ENCODE results near the gene PRDM5. TPM values are rescaled to one million over a fixed set of nuclear protein-coding genes. Genes with fewer than 3 reads are reported as not detected.

The PRDM5 gene
- total and polyA plus RNA-seq, 2 donors (not counting 1 experiment from before 2014, with no cell fraction given) = 8.6 to 19.0 TPM

- TF ChIP-seq EZH2 (IDR thresholded peaks at IDR 0.05; ENCODE audit: low read length, missing control alignments) = no peak
- no peak for TF ChIP-seq CTCF (conservative IDR thresholded peaks at IDR 0.05 in 1 of 2, IDR thresholded peaks at IDR 0.05 in 1 of 2; ENCODE audit: low read depth in 1 of 2, low read length in 2 of 2)
- no peaks in the 10 kb centered on the region for H4K20me1 ChIP-seq (ENCODE audit: control insufficient read depth, extremely low read depth, insufficient read depth, low read length)
- H3K36me3 ChIP-seq (ENCODE audit: control insufficient read depth, insufficient read depth, low read length) = no peaks in the 10 kb centered on the region
- no peaks in the 10 kb centered on the region for H3K79me2 ChIP-seq (ENCODE audit: control insufficient read depth, insufficient read depth, low read length)
- H3K27ac ChIP-seq (ENCODE audit: insufficient read depth, low read length) = no peak overlapping the region
- H3K9ac ChIP-seq (ENCODE audit: insufficient read depth, low read length) = no peak overlapping the region
- no peak overlapping the region for H3K4me3 ChIP-seq (replicated peaks in 1 of 4; ENCODE audit: control extremely low read depth in 1 of 4, insufficient read depth in 1 of 4, low read depth in 3 of 4, low read length in 4 of 4)
- H2AFZ ChIP-seq (ENCODE audit: low read length) = no peak overlapping the region
- no peaks in the 10 kb centered on the region for H3K4me1 ChIP-seq (ENCODE audit: control insufficient read depth, extremely low read depth, insufficient read depth, low read length)
- no peak overlapping the region for H3K4me2 ChIP-seq (ENCODE audit: extremely low read depth, insufficient read depth, low read length)
- DNase-seq (ENCODE audit: low read depth in 2 of 2) = no peak
- H3K27me3 ChIP-seq (ENCODE audit: control insufficient read depth, insufficient read depth, low read length) = no peaks in the 10 kb centered on the region
- H3K9me3 ChIP-seq (ENCODE audit: control insufficient read depth, insufficient read depth, low read depth, low read length) = no peaks in the 10 kb centered on the region
These were observed 20.8 kb downstream of the PRDM5 start for GRCh38 chr4:120901731-120902130.

GRCh38 chr4:120897981-120898719 is 24.4 kb downstream of the PRDM5 start:
- Histone ChIP-seq H3K9ac (ENCODE audit: insufficient read depth, low read length) (no peak overlapping the region), H3K36me3 (ENCODE audit: control insufficient read depth, insufficient read depth, low read length) (no peaks in the 10 kb centered on the region), H3K79me2 (ENCODE audit: control insufficient read depth, insufficient read depth, low read length) (no peaks in the 10 kb centered on the region), H3K4me2 (ENCODE audit: extremely low read depth, insufficient read depth, low read length) (no peak overlapping the region), H3K4me1 (ENCODE audit: control insufficient read depth, extremely low read depth, insufficient read depth, low read length) (no peaks in the 10 kb centered on the region), H3K9me3 (ENCODE audit: control insufficient read depth, insufficient read depth, low read depth, low read length) (no peaks in the 10 kb centered on the region), H3K4me3 (replicated peaks in 1 of 4; ENCODE audit: control extremely low read depth in 1 of 4, insufficient read depth in 1 of 4, low read depth in 3 of 4, low read length in 4 of 4) (no peak overlapping the region), H2AFZ (ENCODE audit: low read length) (no peak overlapping the region), H3K27me3 (ENCODE audit: control insufficient read depth, insufficient read depth, low read length) (no peaks in the 10 kb centered on the region), H4K20me1 (ENCODE audit: control insufficient read depth, extremely low read depth, insufficient read depth, low read length) (no peaks in the 10 kb centered on the region), H3K27ac (ENCODE audit: insufficient read depth, low read length) (no peak overlapping the region)
- DNase-seq (ENCODE audit: low read depth in 2 of 2) = no peak
- no peak for TF ChIP-seq EZH2 (IDR thresholded peaks at IDR 0.05; ENCODE audit: low read length, missing control alignments)
- no peak for TF ChIP-seq CTCF (conservative IDR thresholded peaks at IDR 0.05 in 1 of 2, IDR thresholded peaks at IDR 0.05 in 1 of 2; ENCODE audit: low read depth in 1 of 2, low read length in 2 of 2)

GRCh38 chr4:120895554-120895953 is 27.0 kb downstream of the PRDM5 start:
- no peaks in the 10 kb centered on the region for H4K20me1 ChIP-seq (ENCODE audit: control insufficient read depth, extremely low read depth, insufficient read depth, low read length)
- no peaks in the 10 kb centered on the region for H3K9me3 ChIP-seq (ENCODE audit: control insufficient read depth, insufficient read depth, low read depth, low read length)
- no peaks in the 10 kb centered on the region for H3K27me3 ChIP-seq (ENCODE audit: control insufficient read depth, insufficient read depth, low read length)
- DNase-seq (ENCODE audit: low read depth in 2 of 2) = no peak
- no peak overlapping the region for H3K27ac ChIP-seq (ENCODE audit: insufficient read depth, low read length)
- no peaks in the 10 kb centered on the region for H3K79me2 ChIP-seq (ENCODE audit: control insufficient read depth, insufficient read depth, low read length)
- H3K36me3 ChIP-seq (ENCODE audit: control insufficient read depth, insufficient read depth, low read length) = no peaks in the 10 kb centered on the region
- no peaks in the 10 kb centered on the region for H3K4me1 ChIP-seq (ENCODE audit: control insufficient read depth, extremely low read depth, insufficient read depth, low read length)
- H3K4me2 ChIP-seq (ENCODE audit: extremely low read depth, insufficient read depth, low read length) = no peak overlapping the region
- TF ChIP-seq CTCF (conservative IDR thresholded peaks at IDR 0.05 in 1 of 2, IDR thresholded peaks at IDR 0.05 in 1 of 2; ENCODE audit: low read depth in 1 of 2, low read length in 2 of 2) = no peak
- no peak for TF ChIP-seq EZH2 (IDR thresholded peaks at IDR 0.05; ENCODE audit: low read length, missing control alignments)
- H3K9ac ChIP-seq (ENCODE audit: insufficient read depth, low read length) = no peak overlapping the region
- H3K4me3 ChIP-seq (replicated peaks in 1 of 4; ENCODE audit: control extremely low read depth in 1 of 4, insufficient read depth in 1 of 4, low read depth in 3 of 4, low read length in 4 of 4) = no peak overlapping the region
- no peak overlapping the region for H2AFZ ChIP-seq (ENCODE audit: low read length)

All from fibroblast of lung (primary cell).